ENCODE measurements around the gene HAPLN1. TPM values are rescaled to one million over a fixed set of nuclear protein-coding genes. Genes with fewer than 3 reads are reported as not detected.
A peak's percentile ranks its signal among the peaks of the same experiment; 100 is the strongest.
"Not testable (repeated sequence)": the region's sequence is repeated elsewhere in the genome, so short reads cannot be mapped to it uniquely, and the experiment has no call there.

HAPLN1 gene
- 10 to 100 TPM in 1 of 4 donors, 1 to 10 TPM in 3; 2.2 to 10.0 (median 6.6) TPM for polyA plus RNA-seq (ENCODE audit: insufficient read length in 4 of 4)

GRCh38 chr5:83720836-83721537 lies at the start of gene HAPLN1:
Gene HAPLN1 (minus strand): TSS chr5:83720855. CDS start chr5:83673523, 47,332 bp downstream.
- DNase-seq (ENCODE audit: low read depth in 4 of 4, low spot score in 3 of 4), result no peak

- DNase-seq (ENCODE audit: low read depth in 4 of 4, low spot score in 3 of 4), result no peak
These were observed 46.8 kb upstream of the HAPLN1 start for GRCh38 chr5:83767409-83767992.

DNA sequence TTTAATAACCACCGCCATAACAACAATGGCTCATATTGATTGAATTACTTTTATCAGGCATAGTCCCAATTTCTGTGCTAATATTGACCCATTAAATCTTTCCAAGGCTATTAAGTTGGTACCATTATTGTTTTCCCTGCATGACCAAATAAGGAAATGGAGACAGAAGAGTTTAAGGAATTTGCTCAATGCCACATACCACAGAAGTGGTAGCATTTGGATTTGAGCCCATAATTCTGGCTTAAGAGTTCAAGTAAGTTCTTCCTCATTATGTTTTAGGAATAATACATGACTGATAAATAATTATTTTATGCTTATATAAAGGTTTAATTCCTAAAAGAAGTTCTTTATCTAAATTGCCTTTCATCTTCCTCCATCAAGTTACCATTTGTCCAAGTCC lies 43.4 kb upstream of the HAPLN1 start:
- DNase-seq (ENCODE audit: low read depth in 4 of 4, low spot score in 3 of 4), result no peak

DNA sequence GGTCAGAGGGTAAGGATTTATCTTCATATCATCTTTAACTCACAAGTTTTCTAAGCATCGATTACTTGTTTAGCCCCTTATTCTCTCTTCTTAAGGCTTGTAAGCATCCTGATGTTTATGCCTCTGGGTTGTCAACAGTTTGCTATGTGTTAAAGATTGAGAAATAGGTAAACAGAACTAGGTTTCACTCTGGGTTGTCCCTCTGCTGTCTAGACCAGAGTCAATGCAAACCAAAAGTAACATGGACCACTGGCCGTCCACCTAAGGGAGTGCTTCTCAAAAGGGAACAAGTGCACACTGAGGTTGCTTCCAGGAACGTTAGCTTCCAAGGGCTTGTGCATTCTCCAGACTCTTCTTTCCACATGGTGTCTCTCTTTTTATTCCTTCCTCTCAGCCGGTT lies 39.9 kb upstream of the HAPLN1 start:
- no peak for DNase-seq (ENCODE audit: low read depth in 4 of 4, low spot score in 3 of 4)

DNA sequence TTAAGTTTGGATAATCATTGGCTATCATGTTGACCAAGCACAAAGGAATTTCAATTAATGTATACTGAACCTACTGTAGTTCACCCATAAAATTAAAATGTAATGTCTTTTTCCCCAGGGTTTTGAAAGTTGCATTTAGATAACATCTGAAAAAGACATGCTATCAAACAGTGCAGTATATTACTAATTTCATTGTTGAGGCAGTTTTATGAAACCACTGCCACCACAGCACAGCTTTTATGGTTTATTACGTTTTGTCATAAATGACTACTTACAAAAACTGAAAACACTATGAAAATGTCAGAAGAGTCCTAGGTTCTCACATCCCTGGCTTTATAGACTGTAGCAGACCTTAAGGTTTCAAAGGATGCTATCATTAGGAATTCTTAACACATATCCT lies 32.0 kb upstream of the HAPLN1 start:
- DNase-seq (ENCODE audit: low read depth in 4 of 4, low spot score in 3 of 4), result no peak

DNA sequence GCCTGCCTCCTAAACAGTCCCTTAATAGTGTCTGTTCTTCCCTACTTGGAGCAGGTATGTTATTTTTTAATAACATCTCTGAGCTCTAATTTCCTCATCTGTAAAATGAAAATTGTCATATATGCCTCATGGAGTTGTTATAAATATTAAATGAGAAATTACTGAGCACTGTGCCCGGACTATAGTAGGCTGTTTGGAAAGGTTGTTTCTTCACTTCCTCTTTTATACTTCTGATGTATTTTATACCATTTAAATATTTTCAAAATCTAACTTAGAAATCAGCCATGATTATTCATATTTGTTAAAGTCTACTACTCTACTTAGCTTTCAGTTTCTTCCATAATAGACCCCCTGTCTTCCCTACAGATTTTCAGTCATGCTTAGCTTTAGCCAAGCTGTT lies 30.5 kb upstream of the HAPLN1 start:
- no peak for DNase-seq (ENCODE audit: low read depth in 4 of 4, low spot score in 3 of 4)

- no peak for DNase-seq (ENCODE audit: low read depth in 4 of 4, low spot score in 3 of 4)
These were observed 30.1 kb upstream of the HAPLN1 start for GRCh38 chr5:83750749-83751148.

GRCh38 chr5:83745816-83746215 lies 25.2 kb upstream of the HAPLN1 start:
- no peak for DNase-seq (ENCODE audit: low read depth in 4 of 4, low spot score in 3 of 4)

DNA sequence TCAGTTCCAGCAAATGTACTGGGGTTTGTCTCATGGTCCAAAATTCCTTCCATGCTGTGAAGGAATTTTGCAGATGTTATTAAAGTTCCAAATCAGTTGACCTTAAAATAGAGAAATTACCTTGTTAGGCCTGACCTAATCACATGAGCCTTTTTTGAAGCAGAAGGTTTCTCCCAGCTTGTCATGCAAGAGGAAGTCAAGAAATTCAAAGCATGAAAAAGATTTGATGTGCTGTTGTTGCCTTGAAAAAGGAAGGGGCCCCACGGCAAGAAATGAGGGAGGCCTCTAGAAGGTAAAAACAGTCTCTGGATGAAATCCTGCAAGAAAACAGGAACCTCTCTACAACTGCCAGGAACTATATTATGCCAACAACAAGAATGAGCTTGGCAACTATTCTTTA lies 24.2 kb upstream of the HAPLN1 start:
- DNase-seq (ENCODE audit: low read depth in 4 of 4, low spot score in 3 of 4), result no peak

GRCh38 chr5:83742089-83742488 lies 21.4 kb upstream of the HAPLN1 start:
- DNase-seq (ENCODE audit: low read depth in 4 of 4, low spot score in 3 of 4), result no peak

- DNase-seq (ENCODE audit: low read depth in 4 of 4, low spot score in 3 of 4), result no peak
These were observed 20.9 kb upstream of the HAPLN1 start for GRCh38 chr5:83741571-83741970.

GRCh38 chr5:83740741-83741140 lies 20.1 kb upstream of the HAPLN1 start:
- no peak for DNase-seq (ENCODE audit: low read depth in 4 of 4, low spot score in 3 of 4)

GRCh38 chr5:83736169-83736568 lies 15.5 kb upstream of the HAPLN1 start:
- not testable (repeated sequence) for DNase-seq (ENCODE audit: low read depth in 4 of 4, low spot score in 3 of 4)

- not testable (repeated sequence) for DNase-seq (ENCODE audit: low read depth in 4 of 4, low spot score in 3 of 4)
These were observed 14.4 kb upstream of the HAPLN1 start for GRCh38 chr5:83735058-83735457.

DNA sequence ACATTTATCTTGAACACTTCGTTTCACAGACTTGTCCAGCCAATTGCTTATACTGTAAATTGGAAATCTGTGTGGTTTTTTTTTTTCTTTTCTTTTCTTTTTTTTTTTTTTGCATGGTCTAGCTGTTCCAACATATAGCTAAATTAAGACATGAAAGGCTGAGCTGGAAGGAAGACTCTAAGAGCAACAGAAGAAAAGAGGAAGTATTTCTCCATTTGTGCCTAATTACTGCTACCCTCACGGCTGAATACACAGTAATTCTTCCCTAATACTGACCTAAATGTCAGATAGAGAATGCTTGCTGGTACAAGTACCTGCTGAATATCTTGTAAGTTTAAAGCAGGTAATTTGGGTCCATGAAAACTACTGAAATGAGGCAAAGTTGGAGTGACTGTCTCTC lies 11.0 kb upstream of the HAPLN1 start:
- DNase-seq (ENCODE audit: low read depth in 4 of 4, low spot score in 3 of 4), result no peak

- no peak for DNase-seq (ENCODE audit: low read depth in 4 of 4, low spot score in 3 of 4)
These were observed 8.7 kb upstream of the HAPLN1 start for GRCh38 chr5:83729362-83729761.

DNA sequence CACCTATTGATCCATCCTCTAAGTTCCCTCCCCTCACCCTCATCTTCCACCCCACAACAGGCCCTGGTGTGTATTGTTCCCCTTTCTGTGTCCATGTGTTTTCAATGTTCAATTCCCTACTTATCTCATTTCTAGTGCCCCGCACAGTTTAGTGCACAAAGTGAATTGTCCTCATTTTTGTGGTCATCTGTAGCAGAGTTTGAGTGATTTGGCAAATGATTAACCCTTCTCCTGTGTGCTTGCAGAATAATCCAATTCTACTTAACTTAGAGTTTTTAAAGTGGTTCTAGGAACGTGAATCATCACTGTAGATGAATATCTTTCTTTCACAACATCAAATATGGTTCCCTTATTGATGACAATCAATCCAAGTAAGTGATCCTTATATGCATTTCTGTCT lies 6.3 kb upstream of the HAPLN1 start:
- no peak for DNase-seq (ENCODE audit: low read depth in 4 of 4, low spot score in 3 of 4)

GRCh38 chr5:83724935-83725334 lies 4.3 kb upstream of the HAPLN1 start:
- no peak for DNase-seq (ENCODE audit: low read depth in 4 of 4, low spot score in 3 of 4)

GRCh38 chr5:83724001-83724400 lies 3.3 kb upstream of the HAPLN1 start:
- no peak for DNase-seq (ENCODE audit: low read depth in 4 of 4, low spot score in 3 of 4)

DNA sequence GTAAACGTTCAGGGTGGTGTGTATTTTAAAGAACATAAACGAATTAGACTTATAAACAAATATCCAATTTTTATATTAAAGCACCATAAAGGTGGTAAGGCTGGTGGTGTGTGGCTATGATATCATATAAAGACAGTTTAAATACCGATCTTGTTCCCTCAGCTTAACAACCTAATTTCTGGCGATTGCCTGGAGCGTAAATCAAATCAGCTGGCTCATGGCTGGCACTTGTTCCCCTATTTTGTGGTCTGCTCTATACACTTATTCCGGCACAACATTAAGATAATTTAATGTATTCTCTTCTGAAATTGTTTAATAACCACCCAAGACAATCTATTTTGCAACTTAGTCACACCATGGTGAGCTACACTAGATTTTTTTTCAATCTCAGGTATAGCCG lies 2.4 kb upstream of the HAPLN1 start:
- no peak for DNase-seq (ENCODE audit: low read depth in 4 of 4, low spot score in 3 of 4)

GRCh38 chr5:83721953-83722901 lies 1.6 kb upstream of the HAPLN1 start:
- DNase-seq (ENCODE audit: low read depth in 4 of 4, low spot score in 3 of 4), result peak in 3 of 4 donors; percentile 47 to 55 (median 47)

Measured in left renal pelvis (tissue), 4 donors.